GM12874 (cell line): ENCODE results near the gene NOS1AP.

ENCODE experiments used
- TF ChIP-seq, protein P1 (sequence below): IDR thresholded peaks from 2 replicates; pipeline ENCODE4 v1.5.1; 2011; ENCODE audit warnings: low read depth, mild to moderate bottlenecking, control low read depth, low read length, moderate library complexity; ENCODE audit not compliant: insufficient read depth

NOS1AP gene

DNA sequence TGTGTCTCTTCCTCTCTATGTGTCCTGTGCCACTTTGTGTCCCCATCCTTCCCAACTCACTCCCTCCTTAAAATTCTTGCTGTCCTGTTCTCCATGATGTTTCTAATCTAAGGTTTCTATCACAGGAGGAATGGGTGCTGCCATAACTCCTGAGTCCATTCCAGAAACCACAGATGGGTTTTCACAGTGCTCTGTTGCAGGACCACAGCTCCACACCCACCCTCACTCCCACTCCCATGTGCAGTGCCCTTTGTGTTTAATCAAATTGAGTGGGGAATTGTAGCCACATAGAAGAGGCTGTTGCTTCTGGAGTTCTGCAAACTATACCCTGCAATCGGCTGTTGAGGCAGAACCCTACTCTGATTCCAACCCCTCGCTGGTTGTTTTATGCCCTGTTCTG, 165.1 kb downstream of the NOS1AP start:
- TF ChIP-seq, protein P1, sequence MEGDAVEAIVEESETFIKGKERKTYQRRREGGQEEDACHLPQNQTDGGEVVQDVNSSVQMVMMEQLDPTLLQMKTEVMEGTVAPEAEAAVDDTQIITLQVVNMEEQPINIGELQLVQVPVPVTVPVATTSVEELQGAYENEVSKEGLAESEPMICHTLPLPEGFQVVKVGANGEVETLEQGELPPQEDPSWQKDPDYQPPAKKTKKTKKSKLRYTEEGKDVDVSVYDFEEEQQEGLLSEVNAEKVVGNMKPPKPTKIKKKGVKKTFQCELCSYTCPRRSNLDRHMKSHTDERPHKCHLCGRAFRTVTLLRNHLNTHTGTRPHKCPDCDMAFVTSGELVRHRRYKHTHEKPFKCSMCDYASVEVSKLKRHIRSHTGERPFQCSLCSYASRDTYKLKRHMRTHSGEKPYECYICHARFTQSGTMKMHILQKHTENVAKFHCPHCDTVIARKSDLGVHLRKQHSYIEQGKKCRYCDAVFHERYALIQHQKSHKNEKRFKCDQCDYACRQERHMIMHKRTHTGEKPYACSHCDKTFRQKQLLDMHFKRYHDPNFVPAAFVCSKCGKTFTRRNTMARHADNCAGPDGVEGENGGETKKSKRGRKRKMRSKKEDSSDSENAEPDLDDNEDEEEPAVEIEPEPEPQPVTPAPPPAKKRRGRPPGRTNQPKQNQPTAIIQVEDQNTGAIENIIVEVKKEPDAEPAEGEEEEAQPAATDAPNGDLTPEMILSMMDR = no peak

DNA sequence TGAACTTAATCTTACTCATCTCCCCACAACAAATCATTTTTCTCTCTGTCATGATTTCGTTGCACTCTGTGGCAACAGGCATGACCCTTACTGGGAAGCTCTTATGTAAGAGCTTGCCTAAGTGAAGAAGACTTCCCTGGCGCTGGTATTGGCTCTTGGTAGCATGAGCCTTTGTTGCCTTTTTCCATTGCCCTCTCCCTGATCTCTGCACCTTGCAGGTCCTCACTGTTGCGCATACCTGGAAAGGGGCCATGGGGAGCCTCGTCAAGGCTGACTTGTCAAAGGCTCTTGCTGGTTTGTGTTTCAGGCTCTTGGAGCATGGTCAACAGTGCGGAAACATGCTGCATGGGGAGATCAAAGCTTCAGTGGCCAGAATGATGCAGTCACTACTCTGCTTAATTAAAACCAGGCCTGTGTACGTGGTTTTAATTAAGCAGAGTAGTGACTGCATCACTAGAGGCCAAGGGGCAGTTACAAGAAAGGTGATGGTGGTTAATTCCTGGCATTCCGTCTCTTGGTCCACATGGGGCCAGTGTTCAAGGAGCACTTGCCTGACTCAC, 165.8 kb downstream of the NOS1AP start:
- TF ChIP-seq, protein P1 = no peak

DNA sequence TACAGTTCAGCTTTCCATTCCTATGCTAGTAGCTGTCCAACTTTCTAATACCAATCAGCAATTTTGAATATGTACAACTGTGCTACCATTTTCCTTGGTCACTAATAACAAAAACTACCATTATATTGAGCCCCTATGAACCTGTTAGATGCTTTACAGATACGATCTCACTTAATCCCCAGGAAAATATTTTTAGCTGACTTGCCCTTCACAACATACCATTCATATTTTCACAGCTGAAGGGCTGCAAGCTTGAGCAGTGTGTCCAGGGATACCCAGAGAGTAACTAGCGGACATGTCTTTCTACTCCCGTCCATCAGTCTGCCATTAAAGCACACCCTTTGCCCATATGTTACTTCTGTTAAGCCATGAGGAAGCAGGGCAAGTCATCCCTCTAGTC, 166.7 kb downstream of the NOS1AP start:
- TF ChIP-seq, protein P1 = no peak

DNA sequence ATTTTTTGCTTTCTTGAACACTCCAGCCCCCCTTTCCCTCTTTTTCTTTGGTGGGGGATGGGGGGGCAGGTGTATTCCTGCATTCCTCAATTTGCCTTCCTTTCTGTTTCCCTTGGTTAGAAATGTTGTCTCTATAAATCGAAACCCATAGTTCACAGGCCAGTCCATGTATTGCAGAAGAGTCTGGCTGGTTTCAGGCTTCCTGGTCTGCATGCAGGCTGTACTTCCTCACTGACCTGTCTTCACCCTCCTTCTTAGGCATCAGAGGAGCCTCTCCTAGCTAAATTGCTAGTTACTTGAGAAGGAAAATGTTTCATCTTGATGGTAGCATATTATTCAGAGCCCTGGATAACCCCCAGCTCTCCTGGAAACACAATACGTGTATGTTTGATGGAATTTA, 167.1 kb downstream of the NOS1AP start:
- TF ChIP-seq, protein P1 = no peak

DNA sequence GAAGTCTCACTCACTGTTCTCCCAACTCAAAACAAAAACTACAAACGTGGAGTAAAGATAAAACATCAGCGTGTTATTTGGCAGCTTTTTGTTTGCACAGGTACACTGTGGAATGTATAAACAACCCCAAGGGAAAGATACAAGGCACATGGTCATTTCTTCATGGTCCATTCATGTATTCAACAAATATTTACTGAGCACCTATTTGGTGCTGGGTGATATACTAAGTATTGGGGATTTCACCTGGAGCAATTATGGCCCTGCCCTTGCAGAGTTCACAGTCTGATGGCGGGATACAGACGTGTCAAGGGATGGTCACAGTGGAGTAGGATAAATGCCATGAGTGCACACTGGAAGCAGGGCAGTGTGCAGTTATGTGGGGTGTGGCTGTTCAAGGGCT, 171.1 kb downstream of the NOS1AP start:
- TF ChIP-seq, protein P1 = no peak

DNA sequence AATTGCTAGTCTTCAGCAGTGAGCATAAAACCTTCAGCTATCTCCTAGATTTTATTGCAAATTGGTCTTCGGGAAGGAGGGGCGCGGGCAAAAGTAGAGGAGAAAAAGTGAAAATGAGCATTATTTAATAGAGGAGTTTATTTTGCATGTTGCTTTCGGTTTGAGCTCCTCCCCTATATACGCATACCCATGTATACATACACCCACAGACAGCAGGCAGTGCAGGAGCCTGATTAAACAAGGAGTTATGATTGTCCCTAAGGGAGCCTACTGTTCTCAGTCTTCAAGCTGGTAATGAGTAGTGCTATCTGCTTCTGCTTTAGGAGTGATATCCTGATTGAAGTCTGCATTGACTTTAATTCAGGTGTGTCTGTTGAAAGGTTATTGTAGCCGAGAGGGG, 173.3 kb downstream of the NOS1AP start:
- TF ChIP-seq, protein P1 = no peak

DNA sequence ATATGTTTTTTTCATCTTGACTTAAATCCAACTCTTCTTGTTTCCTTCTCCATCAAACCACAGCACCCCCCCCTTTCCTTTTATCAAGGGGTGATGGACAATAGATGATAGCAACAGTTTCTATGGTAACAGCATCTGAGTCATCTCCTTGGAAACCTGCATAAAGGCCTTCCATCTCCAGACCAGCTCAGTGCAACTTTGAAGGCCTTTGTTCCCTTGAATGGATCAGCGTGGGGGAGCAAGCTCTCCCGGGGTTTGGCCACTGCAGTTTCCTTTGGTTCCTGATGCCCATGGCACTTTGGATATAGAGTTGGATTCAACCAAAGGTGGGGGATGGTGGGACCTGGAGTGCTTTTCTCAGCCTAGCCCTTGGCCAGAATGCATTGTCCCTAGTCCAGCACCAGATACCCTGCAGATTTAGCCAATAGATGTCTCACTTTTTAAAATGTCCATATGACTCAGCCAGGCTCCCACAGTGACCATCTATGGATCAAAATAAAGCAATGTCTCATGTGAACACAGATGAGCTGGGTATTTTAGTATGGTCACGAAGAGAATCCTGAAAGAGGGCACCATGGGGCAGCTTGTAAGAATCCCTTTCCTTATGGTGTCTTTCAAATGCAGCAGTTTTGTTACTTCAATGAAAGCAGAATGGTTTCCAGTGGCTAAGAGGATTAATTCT, 179.5 kb downstream of the NOS1AP start:
- TF ChIP-seq, protein P1 = no peak
